HepG2 (cell line): Measurements from ENCODE around the gene CFAP61. TPM values are rescaled to one million over a fixed set of nuclear protein-coding genes. Genes with fewer than 3 reads are reported as not detected.
A peak's percentile ranks its signal among the peaks of the same experiment; 100 is the strongest.

Source experiments
- ATAC-seq: fragments of 200-7000 bp; cut with Tn5 transposase; 3 replicates; pipeline ENCODE4 v1.9.1; 2020; ENCODE audit warnings: mild to moderate bottlenecking, moderate library complexity
- BruUV-seq: library from RNA; stranded (reverse); fragments of 400-500 nt; replicated peaks from 2 replicates; lab custom pipeline; 2021; lab: Mats Ljungman, UMichigan
- CTCF ChIA-PET: fragments of 300-600 bp; formaldehyde crosslinking; extraction: SDS; loops from one replicate; lab custom pipeline; 2021; ENCODE audit warnings: low total read pairs, inconsistent platforms, low intra/inter-chr PET ratio; lab: Yijun Ruan, JAX
- POLR2A ChIA-PET: fragments of 350-600 bp; sonication (Branson Sonifier 250); formaldehyde crosslinking; loops from one replicate; lab custom pipeline; 2020; ENCODE audit warnings: antibody characterized with exemption, inconsistent platforms; lab: Yijun Ruan, JAX
- DNase-seq: peaks from one replicate; pipeline ENCODE4 v3.0.0-alpha.2; 2015; ENCODE audit warnings: low spot score
- FAIRE-seq: peaks from 3 replicates; lab custom pipeline; 2011; peaks lifted over from hg19 to GRCh38; lab: Jason Lieb, UNC
- H2AFZ ChIP-seq: one replicate; pipeline ENCODE4 v1.6.1; 2011; ENCODE audit warnings: low read length, inconsistent platforms
- H3K27ac ChIP-seq: fragments of 300-600 bp; 3 replicates; pipeline ENCODE4 v1.8.0; 2011; ENCODE audit warnings: mixed run types, mild to moderate bottlenecking, mixed read lengths, low read length, inconsistent platforms; ENCODE audit not compliant: insufficient read depth; ENCODE audit errors: extremely low read length
- H3K27me3 ChIP-seq, 2 experiments: fragments of 200-600 bp in 1 of 2; 2 replicates in 1 of 2; 3 replicates in 1 of 2; pipeline versions ENCODE4 v1.6.0 to v1.8.0; 2011; ENCODE audit warnings: low read length in 2 of 2, mild to moderate bottlenecking in 2 of 2, moderate library complexity in 2 of 2, inconsistent platforms in 1 of 2; ENCODE audit not compliant: insufficient read depth in 2 of 2, control insufficient read depth in 1 of 2
- H3K36me3 ChIP-seq, 2 experiments: fragments of 200-600 bp in 1 of 2; replicated peaks in 1 of 2; 2 replicates in 1 of 2; 3 replicates in 1 of 2; pipeline versions ENCODE4 v1.5.1 to v1.8.0; 2011; ENCODE audit warnings: low read length in 2 of 2, inconsistent platforms in 1 of 2; ENCODE audit not compliant: insufficient read depth in 2 of 2, control insufficient read depth in 1 of 2
- H3K4me1 ChIP-seq: 2 replicates; pipeline ENCODE4 v1.5.1; 2012; ENCODE audit warnings: low read length, inconsistent platforms; ENCODE audit not compliant: insufficient read depth
- H3K4me2 ChIP-seq: 2 replicates; pipeline ENCODE4 v1.6.0; 2011; ENCODE audit warnings: low read depth, low read length, inconsistent platforms
- H3K4me3 ChIP-seq, 3 experiments: fragments of 200-600 bp in 1 of 3; sonication (generic), shearing (Covaris generic) in 1 of 3; replicated peaks in 1 of 3; 2 replicates each; pipeline ENCODE4 v1.5.1; 2011 to 2016; ENCODE audit warnings: low read length in 3 of 3, inconsistent platforms in 2 of 3, low read depth in 2 of 3, mild to moderate bottlenecking in 2 of 3, control low read depth in 1 of 3, mixed read lengths in 1 of 3; ENCODE audit not compliant: insufficient read depth in 1 of 3
- H3K79me2 ChIP-seq: one replicate; pipeline ENCODE4 v1.6.1; 2011; ENCODE audit warnings: low read length, inconsistent platforms; ENCODE audit not compliant: insufficient read depth
- H3K9ac ChIP-seq: 2 replicates; pipeline ENCODE4 v1.6.0; 2011; ENCODE audit warnings: mild to moderate bottlenecking, low read depth, low read length, inconsistent platforms; ENCODE audit not compliant: insufficient read depth
- H3K9me3 ChIP-seq: 2 replicates; pipeline ENCODE4 v1.5.1; 2012; ENCODE audit warnings: mild to moderate bottlenecking, low read length
- H4K20me1 ChIP-seq: 2 replicates; pipeline ENCODE4 v1.6.0; 2011; ENCODE audit warnings: inconsistent platforms, mild to moderate bottlenecking, low read length, moderate library complexity; ENCODE audit not compliant: insufficient read depth
- ASH2L ChIP-seq: fragments of 300-600, 200-600 bp; sonication (generic); IDR thresholded peaks from 2 replicates; pipeline ENCODE4 v1.7.0; 2017; ENCODE audit warnings: low read depth, mild to moderate bottlenecking, moderate library complexity, mixed read lengths, low read length; ENCODE audit not compliant: insufficient read length
- HMGA1 ChIP-seq: sonication (generic); formaldehyde crosslinking; conservative IDR thresholded peaks from 2 replicates; pipeline ENCODE4 v1.4.0; 2020; ENCODE audit warnings: missing genetic modification reagents
- HNRNPK ChIP-seq: fragments of 200-400 bp; formaldehyde crosslinking; IDR thresholded peaks from 2 replicates; pipeline ENCODE4 v1.6.1; 2018; ENCODE audit warnings: low read length, low read depth, moderate library complexity, mild to moderate bottlenecking; ENCODE audit not compliant: poor library complexity, severe bottlenecking
- HOXA5 ChIP-seq: sonication (generic); formaldehyde crosslinking; IDR thresholded peaks from 2 replicates; pipeline ENCODE4 v1.4.0; 2020; ENCODE audit warnings: missing genetic modification reagents
- PCBP1 ChIP-seq: fragments of 200-400 bp; formaldehyde crosslinking; IDR thresholded peaks from 2 replicates; pipeline ENCODE4 v1.6.1; 2017; ENCODE audit warnings: mild to moderate bottlenecking, low read depth, low read length, borderline replicate concordance
- PCBP2 ChIP-seq: fragments of 200-400 bp; formaldehyde crosslinking; optimal IDR thresholded peaks from 2 replicates; pipeline ENCODE3; 2018; ENCODE audit warnings: low read length, low read depth; ENCODE audit not compliant: poor library complexity, severe bottlenecking
- POLR2A ChIP-seq, 2 experiments: IDR thresholded peaks; 2 replicates each; pipeline ENCODE4 v1.6.1; 2011; ENCODE audit warnings: low read depth in 2 of 2, low read length in 2 of 2, mild to moderate bottlenecking in 1 of 2, moderate library complexity in 1 of 2; ENCODE audit not compliant: insufficient read depth in 1 of 2
- PRDM15 ChIP-seq: sonication (generic); formaldehyde crosslinking; IDR thresholded peaks from 2 replicates; pipeline ENCODE4 v1.4.0; 2020; ENCODE audit warnings: missing genetic modification reagents
- REXO4 ChIP-seq: sonication (generic); formaldehyde crosslinking; IDR thresholded peaks from 2 replicates; pipeline ENCODE4 v1.8.0; 2022; ENCODE audit warnings: missing genetic modification reagents, mild to moderate bottlenecking, borderline replicate concordance
- SMAD3 ChIP-seq: sonication (generic); formaldehyde crosslinking; IDR thresholded peaks from 2 replicates; pipeline ENCODE4 v1.4.0; 2020; ENCODE audit warnings: missing genetic modification reagents
- SMARCC2 ChIP-seq: fragments of 450-650 bp; IDR thresholded peaks from 2 replicates; pipeline ENCODE4 v1.6.1; 2017; ENCODE audit warnings: antibody characterized with exemption, mild to moderate bottlenecking
- SUZ12 ChIP-seq: fragments of 150-350 bp; IDR thresholded peaks from 2 replicates; pipeline ENCODE4 v1.6.1; 2014; ENCODE audit warnings: low read depth, low read length
- ZBTB7A ChIP-seq: sonication (generic); formaldehyde crosslinking; IDR thresholded peaks from 2 replicates; pipeline ENCODE4 v1.8.0; 2022; ENCODE audit warnings: mild to moderate bottlenecking, missing genetic modification reagents
- ZFY ChIP-seq: sonication (generic); formaldehyde crosslinking; IDR thresholded peaks from 2 replicates; pipeline ENCODE4 v1.4.0; 2020; ENCODE audit warnings: missing genetic modification reagents
- ZNF329 ChIP-seq: sonication (generic); formaldehyde crosslinking; IDR thresholded peaks from 2 replicates; pipeline ENCODE4 v1.9.0; 2021; ENCODE audit warnings: low read depth, mild to moderate bottlenecking, missing genetic modification reagents
- ZNF432 ChIP-seq: sonication (generic); formaldehyde crosslinking; IDR thresholded peaks from 2 replicates; pipeline ENCODE4 v1.5.0; 2020; ENCODE audit warnings: missing genetic modification reagents, mild to moderate bottlenecking, borderline replicate concordance
- ZNF790 ChIP-seq: sonication (generic); formaldehyde crosslinking; IDR thresholded peaks from 2 replicates; pipeline ENCODE4 v1.8.0; 2022; ENCODE audit warnings: missing genetic modification reagents, mild to moderate bottlenecking, borderline replicate concordance
- WGBS: methylation state at CpG from one replicate; pipeline ENCODE4 v1.1.6; 2017; ENCODE audit warnings: low lambda C conversion rate; 5-methylcytosine and 5-hydroxymethylcytosine counted together
- in situ Hi-C: cut with HindIII; loops from 2 replicates; pipeline ENCODE4 v1.10.0; 2017; ENCODE audit warnings: low pct_unique_long_range_greater_than_20kb; ENCODE audit not compliant: extremely low pct_ligation_motif_present
- intact Hi-C: fragments of 100-400 bp; cut with micrococcal nuclease; formaldehyde crosslinking; loops from one replicate; pipeline ENCODE4 v1.10.0; 2022; ENCODE audit not compliant: unreplicated experiment
- polyA plus RNA-seq, 8 experiments: library from polyadenylated mRNA; depleted of rRNA in 3 of 8; stranded (reverse) in 7 of 8; unstranded in 1 of 8; fragments of >200 nt; fragmentation: Illumina TruSeq in 4 of 8; extraction: Trizol in 4 of 8; gene quantifications; 2 replicates each; pipeline versions ENCODE4 v1.2.1 to v1.2.3, GENCODE V29; 2011 to 2016; ENCODE audit warnings: low read depth in 4 of 8, missing spikeins in 1 of 8, mixed read lengths in 1 of 8; ENCODE audit not compliant: insufficient read depth in 1 of 8
- total RNA-seq, 5 experiments: library from RNA; depleted of rRNA; stranded (reverse); fragments of >200 nt; fragmentation: Illumina TruSeq; extraction: Trizol; gene quantifications; 2 replicates each; pipeline ENCODE4 v1.2.3, GENCODE V29; 2016; ENCODE audit warnings: low read depth in 1 of 5
- TF ChIP-seq, protein P1 (sequence below): sonication (generic); formaldehyde crosslinking; IDR thresholded peaks from 2 replicates; pipeline ENCODE4 v1.5.0; 2020; ENCODE audit warnings: missing genetic modification reagents

CFAP61 gene
- total and polyA plus RNA-seq, 2 of the 13 experiments (the other 11 are each of a cell fraction or from before 2014, with no cell fraction given) = 0.27 TPM; not detected in 1

DNA sequence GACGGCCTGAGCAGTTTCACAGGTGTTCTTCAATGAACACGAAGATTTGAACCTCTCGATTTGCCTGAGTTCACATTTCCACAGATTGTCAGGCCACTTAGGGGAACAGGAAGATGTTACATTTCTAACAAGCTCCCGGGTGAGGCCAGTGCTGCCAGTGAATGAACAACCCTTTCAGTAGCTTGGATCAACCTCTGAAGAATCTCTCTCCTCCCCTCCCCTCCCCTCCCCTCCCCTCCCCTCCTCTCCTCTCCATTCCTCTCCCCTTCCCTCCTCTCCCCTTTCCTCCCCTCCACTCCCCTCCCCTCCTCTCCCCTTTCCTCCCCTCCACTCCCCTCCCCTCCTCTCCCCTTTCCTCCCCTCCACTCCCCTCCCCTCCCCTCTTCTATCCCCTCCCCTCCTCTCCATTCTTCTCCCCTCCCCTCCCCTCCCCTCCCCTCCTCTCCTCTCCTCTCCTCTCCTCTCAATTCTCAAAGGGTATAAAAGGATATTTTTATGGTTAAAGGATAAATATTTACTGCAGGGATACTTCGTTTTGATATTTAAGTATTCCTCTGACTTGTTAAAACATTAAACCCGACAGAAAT is 201.5 kb downstream of the CFAP61 start:
- POLR2A ChIA-PET = no interaction called here
- intact Hi-C loops = no loop called here
- no peak for ATAC-seq
- Histone ChIP-seq H3K27me3 (peaks cover 0 to 4% of the 10 kb centered on the region in 2 experiments; a peak in 1 of 5 replicates), H3K4me3 (no peak overlapping the region), H2AFZ (no peak overlapping the region), H3K9me3 (no peaks in the 10 kb centered on the region), H3K36me3 (no peaks in the 10 kb centered on the region), H3K9ac (no peak overlapping the region), H4K20me1 (no peaks in the 10 kb centered on the region), H3K79me2 (no peaks in the 10 kb centered on the region), H3K4me1 (no peaks in the 10 kb centered on the region), H3K27ac (no peak overlapping the region), H3K4me2 (no peak overlapping the region)
- FAIRE-seq = no peak
- no peak for DNase-seq
- BruUV-seq = no TSS peak
- CTCF ChIA-PET = no interaction called here
- in situ Hi-C loops = no loop called here
- WGBS = 3% methylated on average over 6 of the region's 6 CpGs
- TF ChIP-seq PCBP2 (peak; percentile 91), HNRNPK (peak; percentile 97), ZNF329 (no peak), SMARCC2 (no peak), REXO4 (no peak), SMAD3 (CRISPR knock-in tag) (no peak), POLR2A (IDR thresholded peaks at IDR 0.05; ENCODE audit: insufficient read depth in 1 of 2, low read depth in 2 of 2, low read length in 2 of 2) (no peak), SUZ12 (no peak), HMGA1 (CRISPR knock-in tag) (no peak), ZNF790 (CRISPR knock-in tag) (no peak), ZFY (CRISPR knock-in tag) (no peak), ASH2L (no peak), ZNF432 (CRISPR knock-in tag) (no peak), HOXA5 (CRISPR knock-in tag) (no peak), ZBTB7A (CRISPR knock-in tag) (no peak), PCBP1 (peak; percentile 74; the same call in 1 of the 2 replicates), PRDM15 (CRISPR knock-in tag) (no peak)
- TF ChIP-seq, protein P1, sequence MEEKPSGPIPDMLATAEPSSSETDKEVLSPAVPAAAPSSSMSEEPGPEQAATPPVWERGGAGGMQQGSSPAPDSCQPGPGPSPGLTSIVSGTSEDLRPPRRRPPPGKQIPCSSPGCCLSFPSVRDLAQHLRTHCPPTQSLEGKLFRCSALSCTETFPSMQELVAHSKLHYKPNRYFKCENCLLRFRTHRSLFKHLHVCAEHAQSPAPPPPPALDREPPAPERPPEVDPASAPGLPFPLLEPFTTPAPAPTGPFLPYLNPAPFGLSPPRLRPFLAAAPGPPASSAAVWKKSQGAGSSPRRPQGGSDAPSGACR = no peak
